Measurements from ENCODE around the gene FOXK2.

Gene FOXK2

DNA sequence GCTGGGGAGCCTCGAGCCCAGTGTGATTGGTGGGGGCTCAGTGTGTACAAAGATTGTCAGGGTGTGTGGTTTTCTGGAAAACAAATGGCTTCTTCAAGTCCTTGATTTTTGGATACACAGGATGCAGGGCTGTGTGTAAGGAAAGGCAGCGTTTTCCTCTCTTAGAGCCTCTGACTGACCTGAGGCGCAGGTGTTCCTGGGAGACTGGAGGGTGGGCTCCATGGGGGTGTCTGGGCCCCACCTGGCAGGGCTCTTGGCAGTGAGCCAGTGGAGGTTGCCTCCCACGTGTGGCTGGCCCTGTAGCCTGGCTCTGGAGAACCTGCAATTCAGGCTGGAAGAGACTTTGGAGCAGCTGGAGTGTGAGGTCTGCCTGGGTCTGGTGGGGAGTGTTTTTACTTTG lies 5.0 kb downstream of the FOXK2 start:
- no peak for TF ChIP-seq CTCF (conservative IDR thresholded peaks at IDR 0.05; ENCODE audit: low read length)
- no peak for DNase-seq (ENCODE audit: low read depth)
- no peak overlapping the region for H3K4me3 ChIP-seq (ENCODE audit: low read length)

DNA sequence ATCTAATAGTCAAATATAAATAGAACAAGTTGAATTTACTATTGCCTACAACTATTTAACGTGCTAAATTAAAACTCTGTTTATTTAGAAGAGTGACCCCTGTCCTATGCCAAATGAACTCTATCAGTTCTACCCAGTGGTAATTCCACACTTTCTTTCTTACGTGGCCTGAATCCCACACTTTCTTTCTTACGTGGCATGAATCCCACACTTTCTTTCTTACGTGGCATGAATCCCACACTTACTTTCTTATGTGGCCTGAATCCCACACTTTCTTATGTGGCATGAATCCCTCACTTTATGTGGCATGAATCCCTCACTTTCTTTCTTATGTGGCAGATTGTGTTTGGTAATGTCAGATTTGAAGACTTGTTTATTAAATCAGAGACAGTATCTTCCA lies 6.2 kb downstream of the FOXK2 start:
- TF ChIP-seq CTCF (conservative IDR thresholded peaks at IDR 0.05; ENCODE audit: low read length): no peak
- H3K4me3 ChIP-seq (ENCODE audit: low read length): no peak overlapping the region
- DNase-seq (ENCODE audit: low read depth): no peak

GRCh38 chr17:82527898-82528297 lies 8.4 kb downstream of the FOXK2 start:
- TF ChIP-seq CTCF (conservative IDR thresholded peaks at IDR 0.05; ENCODE audit: low read length): no peak
- DNase-seq (ENCODE audit: low read depth): peak; percentile 59
- H3K4me3 ChIP-seq (ENCODE audit: low read length): no peak overlapping the region

DNA sequence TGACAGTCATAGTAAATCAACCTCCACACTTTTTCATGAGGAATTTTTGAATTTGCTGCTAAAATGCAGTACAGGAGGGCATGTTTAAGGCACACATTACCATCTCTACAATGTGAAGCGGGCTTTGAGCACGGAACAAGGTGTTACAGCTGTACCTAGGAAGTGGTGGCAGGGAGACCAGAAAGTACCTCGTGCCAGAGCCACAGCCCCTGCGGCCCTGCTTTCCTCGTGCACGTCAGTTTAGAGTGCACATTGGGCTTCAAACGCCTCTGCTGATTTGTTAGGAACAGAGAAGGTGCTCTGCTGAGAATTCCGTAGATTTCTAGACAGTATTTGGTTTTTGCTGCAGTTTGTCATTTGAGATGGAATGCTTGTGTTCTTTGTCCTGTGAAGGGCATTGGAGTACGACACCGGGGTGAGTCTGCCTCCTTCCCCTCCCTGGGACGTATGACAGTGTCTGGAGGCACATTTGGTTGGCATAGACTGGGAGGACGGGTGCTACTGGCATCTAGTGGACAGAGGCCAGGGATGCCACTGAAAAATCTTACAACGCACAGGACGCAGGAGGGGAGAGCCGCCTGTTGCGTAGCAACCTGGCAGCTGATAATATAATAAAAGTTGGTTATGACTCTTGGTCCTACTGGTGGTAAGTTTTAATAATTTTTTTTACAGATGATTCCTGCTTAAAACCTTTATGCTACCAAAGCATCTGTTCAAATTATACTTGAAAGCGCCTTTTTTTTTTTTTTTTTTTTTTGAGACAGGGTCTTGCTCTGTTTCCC lies 9.1 kb downstream of the FOXK2 start:
- peak; percentile 50 for TF ChIP-seq CTCF (conservative IDR thresholded peaks at IDR 0.05; ENCODE audit: low read length)
- H3K4me3 ChIP-seq (ENCODE audit: low read length): no peak overlapping the region
- peak; percentile 74 for DNase-seq (ENCODE audit: low read depth)

GRCh38 chr17:82529914-82530300 lies 10.4 kb downstream of the FOXK2 start:
- no peak overlapping the region for H3K4me3 ChIP-seq (ENCODE audit: low read length)
- TF ChIP-seq CTCF (conservative IDR thresholded peaks at IDR 0.05; ENCODE audit: low read length): no peak

GRCh38 chr17:82531431-82531881 lies 11.9 kb downstream of the FOXK2 start:
- H3K4me3 ChIP-seq (ENCODE audit: low read length): no peak overlapping the region
- no peak for TF ChIP-seq CTCF (conservative IDR thresholded peaks at IDR 0.05; ENCODE audit: low read length)
- DNase-seq (ENCODE audit: low read depth): peak; percentile 55

More at GRCh38 chr17:82529914-82530300, 10.4 kb downstream of the FOXK2 start:
- DNase-seq (ENCODE audit: low read depth): no peak

GRCh38 chr17:82534401-82534812 lies 14.9 kb downstream of the FOXK2 start:
- H3K4me3 ChIP-seq (ENCODE audit: low read length): no peak overlapping the region
- no peak for DNase-seq (ENCODE audit: low read depth)
- no peak for TF ChIP-seq CTCF (conservative IDR thresholded peaks at IDR 0.05; ENCODE audit: low read length)

All from AG10803 (cell line).